Measurements from ENCODE around the gene CXCL16. TPM values are rescaled to one million over a fixed set of nuclear protein-coding genes. Genes with fewer than 3 reads are reported as not detected.

Gene CXCL16
- total and polyA plus RNA-seq, 2 of the 13 experiments (the other 11 are each of a cell fraction or from before 2014, with no cell fraction given), result 9.4 to 101 TPM

- TF ChIP-seq ZNF609 (CRISPR knock-in tag; IDR thresholded peaks at IDR 0.05; ENCODE audit: borderline replicate concordance), result peak; percentile 68
- no peak for TF ChIP-seq KIAA2018 (CRISPR knock-in tag; IDR thresholded peaks at IDR 0.05; ENCODE audit: borderline replicate concordance)
- TF ChIP-seq ZNF644 (CRISPR knock-in tag; IDR thresholded peaks at IDR 0.05; ENCODE audit: low read depth), result no peak
- no peak for TF ChIP-seq ZC3H13 (CRISPR knock-in tag; IDR thresholded peaks at IDR 0.05)
- no peak for TF ChIP-seq ZNF234 (CRISPR knock-in tag; conservative IDR thresholded peaks at IDR 0.05)
- no peak for TF ChIP-seq ZBTB3 (CRISPR knock-in tag; IDR thresholded peaks at IDR 0.05; ENCODE audit: borderline replicate concordance, low read depth)
- TF ChIP-seq TGIF2 (CRISPR knock-in tag; IDR thresholded peaks at IDR 0.05), result no peak
- no peak for TF ChIP-seq ZMYM2 (CRISPR knock-in tag; IDR thresholded peaks at IDR 0.05)
- TF ChIP-seq ZNF614 (CRISPR knock-in tag; IDR thresholded peaks at IDR 0.05; ENCODE audit: borderline replicate concordance), result peak; percentile 30; the same call in 1 of the 2 replicates
- peak; percentile 42; the same call in 1 of the 2 replicates for TF ChIP-seq KAT7 (CRISPR knock-in tag; IDR thresholded peaks at IDR 0.05; ENCODE audit: borderline replicate concordance)
- peak; percentile 59; the same call in 1 of the 2 replicates for TF ChIP-seq TARDBP (CRISPR knock-in tag; IDR thresholded peaks at IDR 0.05)
- no peak for TF ChIP-seq ZFP41 (CRISPR knock-in tag; IDR thresholded peaks at IDR 0.05; ENCODE audit: borderline replicate concordance)
- no peak for TF ChIP-seq PATZ1 (CRISPR knock-in tag; IDR thresholded peaks at IDR 0.05)
These were observed at the start of gene CXCL16, which contains the start of gene ZMYND15 (continued) for GRCh38 chr17:4739122-4740024.

Measured in HepG2 (cell line).